ENCODE measurements around the gene FIGN. TPM values are rescaled to one million over a fixed set of nuclear protein-coding genes. Genes with fewer than 3 reads are reported as not detected.

Gene FIGN
- total RNA-seq, 3 donors from 2014 or later (not counting 1 experiment from before 2014, with no cell fraction given), result not detected

GRCh38 chr2:163611557-163611906, 124.3 kb downstream of the FIGN start:
- Mint-ChIP-seq H3K4me3 (no peak overlapping the region), H3K27me3 (ENCODE audit: low read depth in 2 of 2) (no peaks in the 10 kb centered on the region)
- no peak for TF ChIP-seq CTCF (IDR thresholded peaks at IDR 0.05)

DNA sequence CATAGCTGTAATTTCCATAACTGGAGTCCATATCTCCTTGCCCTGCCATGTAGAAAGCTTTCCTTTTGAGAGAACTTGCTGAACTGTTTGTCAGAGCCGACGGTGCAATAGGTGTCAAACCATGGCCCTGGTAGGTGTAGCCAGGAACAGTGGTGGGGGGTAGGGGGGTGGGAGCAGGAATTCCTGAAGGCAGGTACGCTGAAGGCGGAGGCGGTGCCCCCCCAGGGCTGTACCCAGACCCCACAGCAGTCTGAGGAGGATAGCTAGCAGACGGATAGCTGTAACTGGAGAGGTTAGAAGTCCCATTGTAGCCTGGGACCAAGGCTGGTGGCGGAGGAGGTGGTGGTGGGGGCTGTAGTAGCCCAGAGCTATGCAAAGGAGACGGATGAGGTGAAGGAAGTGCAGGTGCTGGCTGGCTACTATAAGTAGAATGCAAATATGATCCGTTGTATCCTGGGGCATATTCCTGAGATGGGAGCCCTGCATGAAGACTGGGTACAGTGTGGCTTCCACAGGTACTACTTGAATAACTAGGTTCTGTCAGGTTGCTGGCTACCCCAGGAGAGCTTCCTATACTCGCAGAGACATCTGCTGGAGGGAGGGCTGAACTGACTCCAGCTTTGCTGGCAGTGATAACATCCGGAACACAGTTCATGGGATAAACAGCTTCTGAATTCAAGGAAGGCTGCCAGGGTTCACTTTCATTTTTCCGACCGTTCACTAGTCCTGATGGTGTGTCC, 124.8 kb downstream of the FIGN start:
- H3K4me3 ChIP-seq (ENCODE audit: low read length), result no peak overlapping the region
- Mint-ChIP-seq H3K27ac (no peak overlapping the region), H3K9me3 (peaks cover 6 to 7% of the 10 kb centered on the region in 2 donors), H3K27me3 (ENCODE audit: low read depth in 2 of 2) (no peaks in the 10 kb centered on the region), H3K4me3 (no peak overlapping the region), H3K36me3 (no peaks in the 10 kb centered on the region), H3K4me1 (no peaks in the 10 kb centered on the region)
- ATAC-seq (no peak), DNase-seq (no peak)
- no peaks in the 10 kb centered on the region for H3K27me3 ChIP-seq (ENCODE audit: control insufficient read depth, insufficient read depth, low read length)
- H3K4me1 ChIP-seq (ENCODE audit: control insufficient read depth, insufficient read depth, low read length), result no peaks in the 10 kb centered on the region
- H3K36me3 ChIP-seq (ENCODE audit: control insufficient read depth, insufficient read depth, low read length), result no peaks in the 10 kb centered on the region
- H3K9me3 ChIP-seq (ENCODE audit: control insufficient read depth, insufficient read depth, low read length), result no peaks in the 10 kb centered on the region
- TF ChIP-seq CTCF (IDR thresholded peaks at IDR 0.05), result no peak
- H3K27ac ChIP-seq (ENCODE audit: low read length), result no peak overlapping the region
- intact Hi-C loops (cut with micrococcal nuclease), result no loop called here
- 90% methylated on average over 13 of the region's 13 CpGs for WGBS (ENCODE audit: insufficient coverage)

More at GRCh38 chr2:163611557-163611906, 124.3 kb downstream of the FIGN start:
- H3K4me1 ChIP-seq (ENCODE audit: control insufficient read depth, insufficient read depth, low read length), result no peaks in the 10 kb centered on the region
- H3K4me1 Mint-ChIP-seq, result no peaks in the 10 kb centered on the region
- no peaks in the 10 kb centered on the region for H3K36me3 Mint-ChIP-seq
- no peak overlapping the region for H3K27ac ChIP-seq (ENCODE audit: low read length)
- DNase-seq (no peak), ATAC-seq (no peak)
- WGBS (ENCODE audit: insufficient coverage), result 88% methylated on average over 8 of the region's 8 CpGs
- no peaks in the 10 kb centered on the region for H3K36me3 ChIP-seq (ENCODE audit: control insufficient read depth, insufficient read depth, low read length)
- no peaks in the 10 kb centered on the region for H3K9me3 ChIP-seq (ENCODE audit: control insufficient read depth, insufficient read depth, low read length)
- H3K9me3 Mint-ChIP-seq, result peaks cover 6 to 7% of the 10 kb centered on the region in 2 donors
- no peak overlapping the region for H3K27ac Mint-ChIP-seq
- H3K27me3 ChIP-seq (ENCODE audit: control insufficient read depth, insufficient read depth, low read length), result no peaks in the 10 kb centered on the region
- intact Hi-C loops (cut with micrococcal nuclease), result no loop called here
- no peak overlapping the region for H3K4me3 ChIP-seq (ENCODE audit: low read length)

DNA sequence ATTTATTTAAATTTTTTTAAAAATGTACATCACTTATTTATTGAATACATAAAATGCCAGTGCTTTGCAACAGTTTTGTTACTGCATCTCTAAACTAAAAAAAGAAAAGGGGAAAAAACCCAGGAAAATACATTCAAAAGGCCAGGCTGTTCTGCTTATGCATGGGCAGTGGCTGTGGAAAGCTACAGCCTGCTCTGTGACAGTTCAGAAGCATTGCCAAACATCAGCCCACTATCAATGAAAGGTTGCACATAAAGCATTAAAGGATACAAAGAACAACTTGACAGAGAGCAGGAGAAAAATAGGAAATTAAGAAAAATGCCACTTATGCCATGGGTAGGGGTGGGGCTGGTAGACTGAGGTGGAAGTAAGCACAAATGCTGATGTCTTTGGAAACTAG, 128.2 kb downstream of the FIGN start:
- H3K9me3 ChIP-seq (ENCODE audit: control insufficient read depth, insufficient read depth, low read length), result no peaks in the 10 kb centered on the region
- no peaks in the 10 kb centered on the region for H3K36me3 ChIP-seq (ENCODE audit: control insufficient read depth, insufficient read depth, low read length)
- intact Hi-C loops (cut with micrococcal nuclease), result no loop called here
- Mint-ChIP-seq H3K27me3 (ENCODE audit: low read depth in 2 of 2) (no peaks in the 10 kb centered on the region), H3K36me3 (no peaks in the 10 kb centered on the region), H3K4me3 (no peak overlapping the region), H3K4me1 (no peaks in the 10 kb centered on the region), H3K27ac (no peak overlapping the region), H3K9me3 (peaks cover 10% of the 10 kb centered on the region in 2 donors)
- no peaks in the 10 kb centered on the region for H3K27me3 ChIP-seq (ENCODE audit: control insufficient read depth, insufficient read depth, low read length)
- ATAC-seq (no peak), DNase-seq (no peak)
- no peak overlapping the region for H3K4me3 ChIP-seq (ENCODE audit: low read length)
- H3K4me1 ChIP-seq (ENCODE audit: control insufficient read depth, insufficient read depth, low read length), result no peaks in the 10 kb centered on the region
- no peak for TF ChIP-seq CTCF (IDR thresholded peaks at IDR 0.05)
- no peak overlapping the region for H3K27ac ChIP-seq (ENCODE audit: low read length)

DNA sequence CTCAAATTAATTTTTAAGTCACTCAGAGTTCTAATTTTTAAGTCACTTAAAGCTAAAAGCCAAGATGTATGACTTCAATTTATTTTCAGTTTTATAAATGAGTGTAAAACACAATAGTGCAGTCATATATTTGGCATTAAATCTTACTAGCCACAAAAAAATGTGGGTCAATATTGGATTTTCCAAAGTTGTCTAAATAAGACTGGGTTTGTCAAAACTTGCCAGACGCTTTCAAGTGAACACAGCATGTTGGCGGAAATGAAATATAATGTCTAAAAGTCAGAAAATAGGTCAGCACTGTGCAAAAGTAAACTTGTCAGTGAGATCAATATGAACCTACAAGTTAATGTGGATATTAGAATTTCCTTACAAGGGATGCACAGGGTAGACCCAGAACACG, 128.9 kb downstream of the FIGN start:
- Histone ChIP-seq H3K36me3 (ENCODE audit: control insufficient read depth, insufficient read depth, low read length) (no peaks in the 10 kb centered on the region), H3K4me1 (ENCODE audit: control insufficient read depth, insufficient read depth, low read length) (no peaks in the 10 kb centered on the region), H3K4me3 (ENCODE audit: low read length) (no peak overlapping the region), H3K9me3 (ENCODE audit: control insufficient read depth, insufficient read depth, low read length) (no peaks in the 10 kb centered on the region), H3K27me3 (ENCODE audit: control insufficient read depth, insufficient read depth, low read length) (no peaks in the 10 kb centered on the region), H3K27ac (ENCODE audit: low read length) (no peak overlapping the region)
- Mint-ChIP-seq H3K4me3 (no peak overlapping the region), H3K4me1 (no peaks in the 10 kb centered on the region), H3K27ac (no peak overlapping the region), H3K9me3 (peaks cover 7 to 10% of the 10 kb centered on the region in 2 donors), H3K36me3 (no peaks in the 10 kb centered on the region), H3K27me3 (ENCODE audit: low read depth in 2 of 2) (no peaks in the 10 kb centered on the region)
- WGBS (ENCODE audit: insufficient coverage), result 87% methylated on average over 3 of the region's 3 CpGs
- no peak for TF ChIP-seq CTCF (IDR thresholded peaks at IDR 0.05)
- no peak for ATAC-seq
- DNase-seq, result no peak
- intact Hi-C loops (cut with micrococcal nuclease), result no loop called here

Data from natural killer cell (primary cell).